Astrocyte of the spinal cord (primary cell): Measurements from ENCODE around the gene BCS1L.

Experiments used
- DNase-seq: peaks from one replicate; pipeline ENCODE4 v3.0.0; 2011; ENCODE audit warnings: low read depth, low spot score
- H3K4me3 ChIP-seq: 2 replicates; pipeline ENCODE4 v1.5.1; 2011; ENCODE audit warnings: low read depth, mild to moderate bottlenecking, low read length, moderate library complexity
- CTCF ChIP-seq: IDR thresholded peaks from 2 replicates; pipeline ENCODE4 v1.5.1; 2012; ENCODE audit warnings: low read depth, mild to moderate bottlenecking, low read length, inconsistent platforms
- in situ Hi-C: cut with HindIII; loops from 2 replicates; pipeline ENCODE4 v1.10.0; 2017; ENCODE audit warnings: low sequenced_read_pairs

Gene BCS1L

GRCh38 chr2:218710687-218711549 lies 51.4 kb downstream of the BCS1L start, which contains the start of gene TTLL4:
TSS of gene TTLL4 (plus strand) at chr2:218710835. CDS start at chr2:218737677, 26,842 bp downstream.
- peak; percentile 96 for DNase-seq
- H3K4me3 ChIP-seq = peak within 1 kb of the TSS; percentile 95
- peak; percentile 76 for TF ChIP-seq CTCF
- in situ Hi-C loops = no loop called here

DNA sequence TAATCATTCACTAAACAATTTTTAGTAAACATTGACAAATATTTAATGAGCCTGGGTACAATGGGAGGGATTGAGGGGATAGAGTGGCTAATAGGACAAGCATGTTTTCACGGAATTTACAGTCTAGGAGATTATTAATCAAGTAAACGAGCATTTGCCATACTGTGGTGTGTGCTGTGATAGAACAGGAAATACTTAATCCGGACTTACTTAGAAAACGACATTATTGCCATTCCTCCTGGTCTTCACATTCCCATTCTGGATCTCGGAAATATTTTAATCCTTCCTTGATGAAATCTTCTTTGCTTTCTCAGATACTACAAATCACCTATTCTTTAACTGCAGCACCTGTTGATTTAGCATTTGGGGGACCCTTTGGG lies 52.1 kb downstream of the BCS1L start:
- peak; percentile 32 for DNase-seq
- in situ Hi-C loops = no loop called here

More for the DNA sequence above, 52.1 kb downstream of the BCS1L start:
- H3K4me3 ChIP-seq = peak overlapping the region; percentile 95
- no peak for TF ChIP-seq CTCF
